Panc1 (cell line): ENCODE measurements around the gene CINP. TPM values are rescaled to one million over a fixed set of nuclear protein-coding genes. Genes with fewer than 3 reads are reported as not detected.

Experiments
- ATAC-seq: fragments of 200-7000 bp; cut with Tn5 transposase; 2 replicates; pipeline ENCODE4 v1.9.1; 2020; ENCODE audit warnings: mild to moderate bottlenecking, moderate library complexity
- BruUV-seq: library from RNA; stranded (reverse); fragments of 400-500 nt; replicated peaks from 2 replicates; lab custom pipeline; 2021; lab: Mats Ljungman, UMichigan
- CTCF ChIA-PET: fragments of 300-600 bp; sonication (Branson Sonifier 250); formaldehyde crosslinking; loops from one replicate; lab custom pipeline; 2022; ENCODE audit warnings: antibody characterized with exemption; lab: Charles Lee
- POLR2A ChIA-PET: fragments of 300-600 bp; sonication (Branson Sonifier 250); formaldehyde crosslinking; loops from one replicate; lab custom pipeline; 2022; ENCODE audit warnings: antibody characterized with exemption; lab: Charles Lee
- DNase-seq: peaks from one replicate; pipeline ENCODE4 v3.0.0-alpha.2; 2010; ENCODE audit warnings: low read depth, low spot score
- H3K27ac ChIP-seq: 2 replicates; pipeline ENCODE4 v1.5.1; 2011; ENCODE audit warnings: mild to moderate bottlenecking, low read length, inconsistent platforms
- H3K27me3 ChIP-seq: fragments of 200-500 bp; sonication (Bioruptor generic); 2 replicates; pipeline ENCODE4 v1.6.0; 2014; ENCODE audit warnings: low read length, inconsistent platforms; ENCODE audit not compliant: control insufficient read depth, insufficient read depth
- H3K36me3 ChIP-seq: fragments of 200-500 bp; sonication (Bioruptor generic); 2 replicates; pipeline ENCODE4 v1.5.1; 2014; ENCODE audit warnings: inconsistent platforms, mild to moderate bottlenecking, low read length, moderate library complexity; ENCODE audit not compliant: control insufficient read depth, insufficient read depth
- H3K4me1 ChIP-seq: 2 replicates; pipeline ENCODE4 v1.5.1; 2011; ENCODE audit warnings: inconsistent platforms, mild to moderate bottlenecking, low read length, moderate library complexity; ENCODE audit not compliant: control insufficient read depth, insufficient read depth
- H3K4me3 ChIP-seq, 2 experiments: 2 replicates each; pipeline ENCODE4 v1.5.1; 2011 to 2012; ENCODE audit warnings: low read depth in 2 of 2, low read length in 2 of 2, mild to moderate bottlenecking in 2 of 2, inconsistent platforms in 1 of 2, moderate library complexity in 1 of 2
- H3K9me3 ChIP-seq: fragments of 200-500 bp; sonication (Bioruptor generic); 2 replicates; pipeline ENCODE4 v1.5.1; 2014; ENCODE audit warnings: low read depth, mild to moderate bottlenecking, inconsistent platforms, low read length, moderate library complexity; ENCODE audit not compliant: control insufficient read depth, insufficient read depth
- CTCF ChIP-seq: fragments of 450-650 bp; IDR thresholded peaks from 2 replicates; pipeline ENCODE4 v1.5.1; 2017; ENCODE audit warnings: mild to moderate bottlenecking
- POLR2AphosphoS5 ChIP-seq: IDR thresholded peaks from 2 replicates; pipeline ENCODE4 v1.6.1; 2012; ENCODE audit warnings: mild to moderate bottlenecking, low read depth, low read length, moderate library complexity
- REST ChIP-seq, 2 experiments: IDR thresholded peaks; 2 replicates each; pipeline ENCODE4 v1.6.1; 2011 to 2012; ENCODE audit warnings: low read depth in 2 of 2, control low read depth in 1 of 2, low read length in 1 of 2, mild to moderate bottlenecking in 1 of 2, moderate library complexity in 1 of 2; ENCODE audit not compliant: insufficient read depth in 1 of 2
- SIN3A ChIP-seq: IDR thresholded peaks from 2 replicates; pipeline ENCODE4 v1.6.1; 2012; ENCODE audit warnings: low read depth, mild to moderate bottlenecking, low read length, moderate library complexity, borderline replicate concordance; ENCODE audit not compliant: insufficient read depth
- TCF7L2 ChIP-seq: IDR thresholded peaks from 2 replicates; pipeline ENCODE4 v1.6.1; 2011; ENCODE audit warnings: mild to moderate bottlenecking, low read depth, low read length, inconsistent platforms
- in situ Hi-C: cut with HindIII; loops from 2 replicates; pipeline ENCODE4 v1.10.0; 2016; ENCODE audit warnings: low sequenced_read_pairs, low pct_unique_long_range_greater_than_20kb
- intact Hi-C: fragments of 100-400 bp; cut with micrococcal nuclease; formaldehyde crosslinking; loops from one replicate; pipeline ENCODE4 v1.10.0; 2022; ENCODE audit not compliant: unreplicated experiment
- total RNA-seq: library from RNA; stranded (reverse); gene quantifications from one replicate; pipeline ENCODE4 v1.2.1, GENCODE V29; 2021; ENCODE audit not compliant: unreplicated experiment

The CINP gene
- total RNA-seq, 1 experiment from 2014 or later = 28.3 TPM

GRCh38 chr14:102362084-102362483 is 606 bp downstream of the CINP start:
- peak overlapping the region; percentile 88 to 96 for H3K4me3 ChIP-seq
- no peaks in the 10 kb centered on the region for H3K27me3 ChIP-seq
- H3K4me1 ChIP-seq = peaks cover 4% of the 10 kb centered on the region; the same call in 1 of the 2 replicates
- peak overlapping the region; percentile 92 for H3K27ac ChIP-seq
- H3K9me3 ChIP-seq = no peaks in the 10 kb centered on the region
- intact Hi-C loops = no loop called here
- no peak for DNase-seq
- ATAC-seq = no peak; the same call in 1 of the 2 replicates
- ChIA-PET CTCF (interaction anchor here (0.6 to 1.0 kb wide), 2 partner anchors 39 to 154 kb away, joined by 3 read pairs; no protein-coding TSS in a partner anchor), POLR2A (no interaction called here)
- no peak for TF ChIP-seq REST (IDR thresholded peaks at IDR 0.05; ENCODE audit: insufficient read depth in 1 of 2, low read depth in 2 of 2, low read length in 1 of 2)
- no peak for TF ChIP-seq CTCF
- no peak for TF ChIP-seq SIN3A
- TF ChIP-seq TCF7L2 = no peak
- TF ChIP-seq POLR2AphosphoS5 = no peak
- peaks cover 4% of the 10 kb centered on the region; the same call in 1 of the 2 replicates for H3K36me3 ChIP-seq
- BruUV-seq = TSS peak; percentile 91
- in situ Hi-C loops = no loop called here

GRCh38 chr14:102360388-102360787 is 2.3 kb downstream of the CINP start:
- POLR2A ChIA-PET = no interaction called here
- DNase-seq = no peak
- Histone ChIP-seq H3K4me3 (no peak overlapping the region), H3K36me3 (peaks cover 4% of the 10 kb centered on the region; the same call in 1 of the 2 replicates), H3K4me1 (peaks cover 4% of the 10 kb centered on the region; the same call in 1 of the 2 replicates), H3K9me3 (no peaks in the 10 kb centered on the region), H3K27me3 (no peaks in the 10 kb centered on the region), H3K27ac (no peak overlapping the region)
- BruUV-seq = no TSS peak
- ATAC-seq = no peak
- CTCF ChIA-PET = no interaction called here
- in situ Hi-C loops = no loop called here
- TF ChIP-seq POLR2AphosphoS5 (no peak), SIN3A (no peak), REST (IDR thresholded peaks at IDR 0.05; ENCODE audit: insufficient read depth in 1 of 2, low read depth in 2 of 2, low read length in 1 of 2) (no peak), CTCF (no peak), TCF7L2 (no peak)
- intact Hi-C loops = no loop called here
